ENCODE measurements around the gene NUP210.

NUP210 gene

DNA sequence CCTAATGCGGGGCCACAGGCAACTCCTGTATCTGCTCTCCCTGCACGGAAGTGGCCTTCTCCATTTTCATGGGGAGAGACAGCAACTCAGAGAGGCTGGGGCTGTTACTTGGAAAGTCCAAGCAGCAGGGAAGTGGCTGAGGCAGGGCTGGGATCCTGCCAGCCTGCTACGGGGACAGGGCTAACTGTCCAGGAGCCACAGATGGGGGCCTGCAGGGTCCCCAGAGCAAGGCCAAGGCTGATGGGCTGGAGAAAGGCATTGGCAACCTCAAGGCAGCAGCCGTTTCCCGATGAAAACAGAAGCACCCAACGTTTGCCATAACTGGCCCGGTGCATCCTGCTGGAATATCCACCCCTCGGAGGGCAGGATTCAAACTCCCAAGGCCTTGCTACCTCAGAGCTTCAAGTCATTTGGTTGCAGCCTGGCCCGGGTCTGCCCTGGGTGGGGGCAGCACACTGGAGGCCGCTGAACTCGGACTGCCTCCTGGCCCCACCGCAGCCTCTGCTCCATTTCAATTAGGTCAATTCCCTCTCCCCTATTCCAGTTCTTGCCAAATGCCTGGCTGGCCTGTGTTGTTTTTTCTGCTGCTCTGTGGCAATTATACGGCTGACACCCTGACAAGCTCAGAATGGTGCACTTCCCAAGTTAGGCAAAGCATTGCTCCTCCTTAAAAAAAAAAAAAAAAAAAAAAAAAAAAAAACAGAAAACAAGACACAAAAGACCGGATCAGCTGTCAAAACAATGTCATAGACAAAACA is 143.5 kb downstream of the NUP210 start:
- Histone ChIP-seq H2AK5ac (ENCODE audit: low read length) (no peak overlapping the region), H2BK15ac (replicated peaks; ENCODE audit: low read depth) (no peak overlapping the region), H3K18ac (ENCODE audit: low read length) (no peak overlapping the region), H2BK120ac (ENCODE audit: low read depth, low read length) (no peak overlapping the region), H3K4ac (ENCODE audit: low read depth, low read length) (no peak overlapping the region), H3K79me2 (ENCODE audit: control insufficient read depth, insufficient read depth, low read length) (no peaks in the 10 kb centered on the region), H4K5ac (ENCODE audit: low read length) (no peak overlapping the region), H3K4me3 (ENCODE audit: low read length) (no peak overlapping the region), H3K23ac (ENCODE audit: low read length) (no peak overlapping the region), H2BK5ac (ENCODE audit: low read length) (no peak overlapping the region), H3K9ac (ENCODE audit: low read length) (no peak overlapping the region), H3K27ac (ENCODE audit: low read depth, low read length) (no peak overlapping the region), H3K56ac (ENCODE audit: low read length) (no peak overlapping the region), H3K36me3 (ENCODE audit: control insufficient read depth, insufficient read depth, low read length) (no peaks in the 10 kb centered on the region), H3K4me2 (ENCODE audit: low read length) (no peak overlapping the region), H4K8ac (ENCODE audit: low read depth, low read length) (no peak overlapping the region), H3K79me1 (ENCODE audit: low read length) (no peaks in the 10 kb centered on the region), H3K27me3 (ENCODE audit: insufficient read depth, low read length, poor library complexity) (no peaks in the 10 kb centered on the region), H3K4me1 (ENCODE audit: control insufficient read depth, low read depth, low read length) (peaks cover 2% of the 10 kb centered on the region)
- DNase-seq: no peak
- no CpG with 5 or more reads among the region's 14 CpGs for WGBS (ENCODE audit: extremely low coverage, insufficient coverage, low lambda C conversion rate)

DNA sequence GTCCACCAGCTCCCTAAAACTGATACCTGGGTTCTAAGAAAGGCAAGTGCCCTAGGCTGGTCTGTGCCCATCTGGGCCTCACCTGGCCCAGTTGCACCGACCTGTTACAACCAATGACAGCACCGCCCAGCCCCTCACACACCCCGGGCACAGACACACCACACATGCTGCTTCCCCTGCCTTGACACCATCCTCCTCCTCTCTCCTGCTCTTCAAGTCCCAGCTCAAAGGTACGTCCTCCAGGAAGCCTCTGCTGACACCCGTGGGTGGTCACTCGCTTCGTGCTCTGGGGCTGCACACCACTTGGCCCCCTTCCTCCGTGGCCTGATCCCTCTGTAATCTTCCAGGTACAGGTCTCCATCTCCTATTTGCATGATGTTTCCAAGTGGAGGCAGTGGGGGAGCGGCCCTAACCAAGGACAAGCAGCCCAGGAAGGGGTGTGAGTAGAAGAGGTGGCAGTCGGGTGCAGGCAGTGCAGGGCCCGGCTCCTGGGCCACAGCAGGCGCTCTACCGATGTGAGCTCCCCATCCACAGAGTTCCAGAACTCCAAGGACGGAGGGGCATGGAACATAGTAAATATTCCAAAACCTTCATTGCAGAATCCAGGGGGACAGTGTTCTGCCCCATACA is 144.6 kb downstream of the NUP210 start:
- Histone ChIP-seq H3K36me3 (ENCODE audit: control insufficient read depth, insufficient read depth, low read length) (no peaks in the 10 kb centered on the region), H3K27me3 (ENCODE audit: insufficient read depth, low read length, poor library complexity) (no peaks in the 10 kb centered on the region), H3K4me2 (ENCODE audit: low read length) (no peak overlapping the region), H3K27ac (ENCODE audit: low read depth, low read length) (no peak overlapping the region), H3K56ac (ENCODE audit: low read length) (no peak overlapping the region), H3K79me1 (ENCODE audit: low read length) (no peaks in the 10 kb centered on the region), H2AK5ac (ENCODE audit: low read length) (no peak overlapping the region), H3K23ac (ENCODE audit: low read length) (no peak overlapping the region), H3K4me1 (ENCODE audit: control insufficient read depth, low read depth, low read length) (peaks cover 2% of the 10 kb centered on the region), H4K5ac (ENCODE audit: low read length) (no peak overlapping the region), H2BK120ac (ENCODE audit: low read depth, low read length) (no peak overlapping the region), H3K4ac (ENCODE audit: low read depth, low read length) (no peak overlapping the region), H3K4me3 (ENCODE audit: low read length) (no peak overlapping the region), H3K9ac (ENCODE audit: low read length) (no peak overlapping the region), H2BK15ac (replicated peaks; ENCODE audit: low read depth) (no peak overlapping the region), H3K79me2 (ENCODE audit: control insufficient read depth, insufficient read depth, low read length) (no peaks in the 10 kb centered on the region), H2BK5ac (ENCODE audit: low read length) (no peak overlapping the region), H4K8ac (ENCODE audit: low read depth, low read length) (no peak overlapping the region), H3K18ac (ENCODE audit: low read length) (no peak overlapping the region)
- no peak for DNase-seq
- no CpG with 5 or more reads among the region's 14 CpGs for WGBS (ENCODE audit: extremely low coverage, insufficient coverage, low lambda C conversion rate)

DNA sequence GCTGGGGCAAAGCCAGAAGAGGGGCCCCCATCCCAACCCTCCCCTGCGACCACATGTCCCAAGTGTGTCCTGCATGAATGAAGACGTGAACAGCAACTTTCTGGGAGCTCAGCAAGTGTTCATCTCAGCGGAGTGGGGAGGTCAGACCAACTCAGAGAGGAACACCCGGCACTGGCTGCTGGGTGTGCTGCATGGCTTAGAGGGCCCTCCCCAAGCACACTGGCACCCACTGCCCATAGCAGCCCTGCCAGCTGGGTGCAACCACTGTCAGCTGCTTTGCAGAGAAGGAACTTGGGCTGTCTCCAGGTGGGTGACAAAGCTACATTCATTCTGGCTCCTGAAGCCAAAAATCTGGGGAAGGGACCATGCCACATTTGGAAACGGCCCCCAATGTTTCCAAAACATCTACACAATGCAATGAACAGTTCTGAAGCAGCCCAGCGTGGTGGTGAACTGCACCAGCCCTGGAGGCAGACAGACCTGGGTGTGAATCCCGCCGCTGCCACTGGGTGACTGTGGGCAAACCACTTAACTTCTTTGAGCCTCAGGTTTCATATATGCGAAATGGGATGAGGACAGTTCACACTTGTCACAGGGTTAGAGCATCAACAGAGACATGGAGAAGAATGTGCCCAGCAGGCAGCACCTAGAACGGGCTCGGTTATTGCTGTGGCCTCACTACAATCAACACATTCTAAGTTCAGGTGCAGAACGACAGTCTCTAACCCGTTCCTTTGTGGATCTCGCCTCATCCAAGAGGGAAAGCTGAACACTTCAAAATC is 145.4 kb downstream of the NUP210 start:
- H2AK5ac ChIP-seq (ENCODE audit: low read length): no peak overlapping the region
- H3K56ac ChIP-seq (ENCODE audit: low read length): no peak overlapping the region
- no peak overlapping the region for H4K5ac ChIP-seq (ENCODE audit: low read length)
- H2BK120ac ChIP-seq (ENCODE audit: low read depth, low read length): no peak overlapping the region
- no peak overlapping the region for H2BK15ac ChIP-seq (replicated peaks; ENCODE audit: low read depth)
- H3K18ac ChIP-seq (ENCODE audit: low read length): no peak overlapping the region
- no CpG with 5 or more reads among the region's 14 CpGs for WGBS (ENCODE audit: extremely low coverage, insufficient coverage, low lambda C conversion rate)
- H3K23ac ChIP-seq (ENCODE audit: low read length): no peak overlapping the region
- DNase-seq: no peak
- no peaks in the 10 kb centered on the region for H3K79me1 ChIP-seq (ENCODE audit: low read length)
- H3K4ac ChIP-seq (ENCODE audit: low read depth, low read length): no peak overlapping the region
- H3K4me2 ChIP-seq (ENCODE audit: low read length): no peak overlapping the region
- H3K4me1 ChIP-seq (ENCODE audit: control insufficient read depth, low read depth, low read length): peaks cover 2% of the 10 kb centered on the region
- H4K8ac ChIP-seq (ENCODE audit: low read depth, low read length): no peak overlapping the region
- no peaks in the 10 kb centered on the region for H3K79me2 ChIP-seq (ENCODE audit: control insufficient read depth, insufficient read depth, low read length)
- no peaks in the 10 kb centered on the region for H3K27me3 ChIP-seq (ENCODE audit: insufficient read depth, low read length, poor library complexity)
- H3K9ac ChIP-seq (ENCODE audit: low read length): no peak overlapping the region
- no peaks in the 10 kb centered on the region for H3K36me3 ChIP-seq (ENCODE audit: control insufficient read depth, insufficient read depth, low read length)
- no peak overlapping the region for H3K4me3 ChIP-seq (ENCODE audit: low read length)
- no peak overlapping the region for H2BK5ac ChIP-seq (ENCODE audit: low read length)
- H3K27ac ChIP-seq (ENCODE audit: low read depth, low read length): no peak overlapping the region

DNA sequence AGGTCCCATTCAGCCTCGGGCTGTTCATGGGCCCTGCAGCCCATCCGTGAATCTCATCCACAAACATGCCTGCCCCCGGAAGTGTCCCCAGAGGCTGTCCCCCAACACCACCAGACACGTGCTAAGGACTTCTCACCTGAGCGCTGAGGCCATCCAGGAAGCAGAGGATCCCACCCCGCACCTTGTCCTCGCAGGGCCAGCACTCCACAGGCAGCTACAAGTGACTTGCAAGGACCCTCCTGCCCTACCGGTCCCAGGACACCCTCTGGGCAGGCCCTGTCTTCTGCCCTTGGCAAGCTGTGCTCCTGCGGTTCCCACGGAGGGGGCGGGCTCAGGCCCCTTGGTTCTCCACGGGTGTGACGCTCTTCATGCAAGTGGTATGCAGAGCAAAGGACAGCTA is 146.0 kb downstream of the NUP210 start:
- Histone ChIP-seq H3K9ac (ENCODE audit: low read length) (no peak overlapping the region), H3K4me3 (ENCODE audit: low read length) (no peak overlapping the region), H2BK120ac (ENCODE audit: low read depth, low read length) (no peak overlapping the region), H3K4ac (ENCODE audit: low read depth, low read length) (no peak overlapping the region), H3K79me1 (ENCODE audit: low read length) (no peaks in the 10 kb centered on the region), H3K36me3 (ENCODE audit: control insufficient read depth, insufficient read depth, low read length) (no peaks in the 10 kb centered on the region), H2BK5ac (ENCODE audit: low read length) (no peak overlapping the region), H4K8ac (ENCODE audit: low read depth, low read length) (no peak overlapping the region), H3K18ac (ENCODE audit: low read length) (no peak overlapping the region), H2BK15ac (replicated peaks; ENCODE audit: low read depth) (no peak overlapping the region), H3K4me1 (ENCODE audit: control insufficient read depth, low read depth, low read length) (peaks cover 2% of the 10 kb centered on the region), H3K27me3 (ENCODE audit: insufficient read depth, low read length, poor library complexity) (no peaks in the 10 kb centered on the region), H3K4me2 (ENCODE audit: low read length) (no peak overlapping the region), H3K27ac (ENCODE audit: low read depth, low read length) (no peak overlapping the region), H3K56ac (ENCODE audit: low read length) (no peak overlapping the region), H3K79me2 (ENCODE audit: control insufficient read depth, insufficient read depth, low read length) (no peaks in the 10 kb centered on the region), H3K23ac (ENCODE audit: low read length) (no peak overlapping the region), H4K5ac (ENCODE audit: low read length) (no peak overlapping the region), H2AK5ac (ENCODE audit: low read length) (no peak overlapping the region)
- WGBS (ENCODE audit: extremely low coverage, insufficient coverage, low lambda C conversion rate): no CpG with 5 or more reads among the region's 13 CpGs
- no peak for DNase-seq

DNA sequence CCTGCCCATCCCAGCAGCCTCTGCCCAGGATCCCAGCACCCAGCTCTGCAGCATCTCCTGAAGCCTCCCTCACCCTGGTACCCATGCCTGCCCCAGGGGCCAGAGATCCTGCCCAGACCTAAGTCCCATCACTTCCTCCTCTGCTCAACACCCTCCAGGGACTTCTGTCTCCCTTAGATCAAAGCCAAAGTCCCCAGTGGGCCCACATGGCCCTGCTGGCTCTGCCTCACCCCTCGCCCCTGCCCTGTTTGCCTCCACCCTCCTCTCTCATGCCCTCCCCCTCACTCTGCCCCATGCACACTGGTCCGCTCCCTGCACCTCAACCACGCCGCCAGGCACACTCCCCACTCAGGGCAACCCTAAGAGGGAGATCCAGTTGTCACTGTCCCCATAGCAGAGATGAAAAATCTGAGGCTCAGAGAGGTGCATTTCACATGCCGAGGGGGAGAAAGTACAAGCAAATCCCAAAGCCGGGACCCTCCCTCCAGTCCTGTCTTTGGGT is 146.5 kb downstream of the NUP210 start:
- Histone ChIP-seq H3K9ac (ENCODE audit: low read length) (no peak overlapping the region), H3K56ac (ENCODE audit: low read length) (no peak overlapping the region), H2BK15ac (replicated peaks; ENCODE audit: low read depth) (no peak overlapping the region), H3K27ac (ENCODE audit: low read depth, low read length) (no peak overlapping the region), H3K36me3 (ENCODE audit: control insufficient read depth, insufficient read depth, low read length) (no peaks in the 10 kb centered on the region), H2BK120ac (ENCODE audit: low read depth, low read length) (no peak overlapping the region), H2BK5ac (ENCODE audit: low read length) (no peak overlapping the region), H3K23ac (ENCODE audit: low read length) (no peak overlapping the region), H3K4me3 (ENCODE audit: low read length) (no peak overlapping the region), H2AK5ac (ENCODE audit: low read length) (no peak overlapping the region), H3K18ac (ENCODE audit: low read length) (no peak overlapping the region), H4K5ac (ENCODE audit: low read length) (no peak overlapping the region), H4K8ac (ENCODE audit: low read depth, low read length) (no peak overlapping the region), H3K79me2 (ENCODE audit: control insufficient read depth, insufficient read depth, low read length) (no peaks in the 10 kb centered on the region), H3K4me1 (ENCODE audit: control insufficient read depth, low read depth, low read length) (peaks cover 2% of the 10 kb centered on the region), H3K4me2 (ENCODE audit: low read length) (no peak overlapping the region), H3K4ac (ENCODE audit: low read depth, low read length) (no peak overlapping the region), H3K79me1 (ENCODE audit: low read length) (no peaks in the 10 kb centered on the region), H3K27me3 (ENCODE audit: insufficient read depth, low read length, poor library complexity) (no peaks in the 10 kb centered on the region)
- no CpG with 5 or more reads among the region's 6 CpGs for WGBS (ENCODE audit: extremely low coverage, insufficient coverage, low lambda C conversion rate)
- DNase-seq: no peak
